Right atrium auricular region (tissue), 2 donors: ENCODE data around the gene POLRMT. TPM values are rescaled to one million over a fixed set of nuclear protein-coding genes. Genes with fewer than 3 reads are reported as not detected.

Experiments
- DNase-seq: peaks from one replicate; pipeline ENCODE4 v3.0.0-alpha.2; 2019; ENCODE audit warnings: low spot score
- H3K27ac ChIP-seq, 2 donors: fragments of 200-600 bp; sonication (generic); 1 replicate in 1 of 2; 2 replicates in 1 of 2; pipeline ENCODE4 v1.5.1; 2016 to 2019
- H3K27me3 ChIP-seq, 2 donors: fragments of 200-600 bp; sonication (generic); one replicate each; pipeline versions ENCODE4 v1.5.1 to v1.6.0; 2017 to 2019
- H3K36me3 ChIP-seq: fragments of 200-600 bp; sonication (generic); one replicate; pipeline ENCODE4 v1.5.1; 2016
- H3K4me1 ChIP-seq, 2 donors: fragments of 200-600 bp; sonication (generic); one replicate each; pipeline versions ENCODE4 v1.5.1 to v1.6.0; 2017 to 2019
- H3K4me3 ChIP-seq, 2 donors: fragments of 200-600 bp; sonication (generic); 1 replicate in 1 of 2; 2 replicates in 1 of 2; pipeline ENCODE4 v1.5.1; 2017 to 2019; ENCODE audit warnings: mild to moderate bottlenecking in 1 of 2, moderate library complexity in 1 of 2
- H3K9me3 ChIP-seq, 2 donors: fragments of 200-600 bp; sonication (generic); one replicate each; pipeline ENCODE4 v1.5.1; 2019
- total RNA-seq, 2 donors: library from RNA; depleted of rRNA; stranded (reverse); fragments of >200 nt; gene quantifications; one replicate each; pipeline ENCODE4 v1.1.0, GENCODE V29; 2016
- TF ChIP-seq, protein P1 (sequence below), 2 donors: fragments of 200-600 bp; sonication (generic); IDR thresholded peaks; one replicate each; pipeline ENCODE4 v1.5.1; 2019; ENCODE audit warnings: antibody characterized with exemption in 2 of 2

POLRMT gene
- total RNA-seq, 2 donors from 2014 or later: 24.5 to 30.4 TPM

DNA sequence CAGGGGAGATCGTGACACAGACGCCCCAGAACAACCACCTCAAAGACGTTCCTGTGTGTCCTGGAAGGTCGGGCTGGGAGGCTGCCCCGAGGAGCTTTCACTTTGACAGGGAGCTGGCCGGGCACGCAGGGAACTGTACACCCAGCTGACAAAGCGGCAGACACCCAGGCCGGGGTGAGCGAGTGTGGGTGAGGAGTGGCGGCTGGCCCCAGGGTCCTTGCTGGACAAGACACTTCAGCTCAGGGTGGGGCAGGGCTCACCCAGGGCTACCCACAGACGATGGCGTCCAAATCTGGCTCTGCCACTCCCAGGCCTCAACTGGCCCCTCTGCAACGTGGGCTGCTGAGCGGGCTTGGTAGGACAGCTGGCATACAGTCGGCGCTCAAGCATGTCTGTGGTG, 8.4 kb upstream of the POLRMT start:
- no peak for DNase-seq
- H3K9me3 ChIP-seq: no peaks in the 10 kb centered on the region
- H3K36me3 ChIP-seq: peaks cover 12% of the 10 kb centered on the region
- H3K27me3 ChIP-seq: no peaks in the 10 kb centered on the region
- H3K4me3 ChIP-seq: no peak overlapping the region
- H3K27ac ChIP-seq: no peak overlapping the region
- H3K4me1 ChIP-seq: peaks cover 0 to 15% of the 10 kb centered on the region in 2 donors
- TF ChIP-seq, protein P1, sequence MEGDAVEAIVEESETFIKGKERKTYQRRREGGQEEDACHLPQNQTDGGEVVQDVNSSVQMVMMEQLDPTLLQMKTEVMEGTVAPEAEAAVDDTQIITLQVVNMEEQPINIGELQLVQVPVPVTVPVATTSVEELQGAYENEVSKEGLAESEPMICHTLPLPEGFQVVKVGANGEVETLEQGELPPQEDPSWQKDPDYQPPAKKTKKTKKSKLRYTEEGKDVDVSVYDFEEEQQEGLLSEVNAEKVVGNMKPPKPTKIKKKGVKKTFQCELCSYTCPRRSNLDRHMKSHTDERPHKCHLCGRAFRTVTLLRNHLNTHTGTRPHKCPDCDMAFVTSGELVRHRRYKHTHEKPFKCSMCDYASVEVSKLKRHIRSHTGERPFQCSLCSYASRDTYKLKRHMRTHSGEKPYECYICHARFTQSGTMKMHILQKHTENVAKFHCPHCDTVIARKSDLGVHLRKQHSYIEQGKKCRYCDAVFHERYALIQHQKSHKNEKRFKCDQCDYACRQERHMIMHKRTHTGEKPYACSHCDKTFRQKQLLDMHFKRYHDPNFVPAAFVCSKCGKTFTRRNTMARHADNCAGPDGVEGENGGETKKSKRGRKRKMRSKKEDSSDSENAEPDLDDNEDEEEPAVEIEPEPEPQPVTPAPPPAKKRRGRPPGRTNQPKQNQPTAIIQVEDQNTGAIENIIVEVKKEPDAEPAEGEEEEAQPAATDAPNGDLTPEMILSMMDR (IDR thresholded peaks at IDR 0.05): no peak

DNA sequence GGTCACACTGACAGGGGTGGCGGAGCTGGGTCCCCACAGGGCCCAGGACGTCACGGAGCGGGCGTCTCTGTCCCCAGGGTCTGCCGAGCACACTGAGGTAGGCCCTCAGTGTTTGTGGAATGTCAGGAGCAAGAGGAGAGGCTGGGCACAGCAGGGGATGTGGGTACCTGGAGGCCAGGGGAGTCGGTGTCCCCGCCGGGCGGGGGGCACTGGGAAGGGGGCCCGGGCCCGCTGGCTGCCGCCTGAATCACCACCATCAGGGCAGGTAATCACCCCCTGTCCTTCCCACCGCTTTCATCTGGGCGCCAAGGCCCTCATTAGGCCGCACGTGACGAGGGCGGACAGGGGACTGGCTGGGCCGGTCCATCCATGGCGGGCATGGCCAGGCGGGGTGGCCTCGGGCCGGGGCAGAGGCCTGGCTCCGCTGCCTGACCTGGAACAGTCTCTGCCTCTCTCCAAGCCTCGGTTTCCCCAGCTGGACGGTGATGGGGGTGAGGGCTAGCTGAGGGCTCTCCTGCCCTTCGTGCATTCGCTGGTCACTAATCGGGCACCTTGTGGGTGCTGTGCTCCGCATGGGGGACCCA, 7.4 kb upstream of the POLRMT start:
- H3K4me1 ChIP-seq: peaks cover 0 to 15% of the 10 kb centered on the region in 2 donors

DNA sequence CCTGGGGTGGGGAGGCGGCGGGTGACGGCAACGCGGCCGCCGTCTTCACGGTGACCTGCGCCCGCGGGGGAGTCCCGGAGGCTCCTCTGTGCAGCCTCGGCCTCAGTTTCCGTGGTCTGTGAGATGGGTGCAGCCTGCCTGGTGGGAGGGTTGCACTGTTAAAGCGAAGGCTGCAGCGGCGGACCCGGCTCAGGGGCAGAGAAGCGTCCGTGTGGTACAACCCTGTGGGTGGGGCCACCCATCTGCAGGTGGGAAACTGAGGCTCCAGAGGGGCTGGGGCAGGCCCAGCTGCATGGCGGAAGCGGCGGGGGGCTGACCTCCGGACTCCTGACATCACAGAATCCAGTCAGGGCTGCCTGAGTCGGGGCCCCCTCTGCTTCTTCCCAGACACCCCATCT, 6.8 kb upstream of the POLRMT start:
- Histone ChIP-seq H3K27ac (peak overlapping the region in 1 of 2 donors; percentile 22), H3K27me3 (no peaks in the 10 kb centered on the region), H3K4me1 (peaks cover 0 to 15% of the 10 kb centered on the region in 2 donors), H3K4me3 (peak overlapping the region; percentile 29 to 56), H3K36me3 (peaks cover 5% of the 10 kb centered on the region), H3K9me3 (no peaks in the 10 kb centered on the region)
- no peak for DNase-seq
- TF ChIP-seq, protein P1 (IDR thresholded peaks at IDR 0.05): no peak

More for the DNA sequence above, 7.4 kb upstream of the POLRMT start:
- Histone ChIP-seq H3K27ac (no peak overlapping the region), H3K27me3 (no peaks in the 10 kb centered on the region), H3K36me3 (peaks cover 5% of the 10 kb centered on the region), H3K9me3 (no peaks in the 10 kb centered on the region), H3K4me3 (no peak overlapping the region)
- DNase-seq: no peak
- TF ChIP-seq, protein P1 (IDR thresholded peaks at IDR 0.05): no peak

DNA sequence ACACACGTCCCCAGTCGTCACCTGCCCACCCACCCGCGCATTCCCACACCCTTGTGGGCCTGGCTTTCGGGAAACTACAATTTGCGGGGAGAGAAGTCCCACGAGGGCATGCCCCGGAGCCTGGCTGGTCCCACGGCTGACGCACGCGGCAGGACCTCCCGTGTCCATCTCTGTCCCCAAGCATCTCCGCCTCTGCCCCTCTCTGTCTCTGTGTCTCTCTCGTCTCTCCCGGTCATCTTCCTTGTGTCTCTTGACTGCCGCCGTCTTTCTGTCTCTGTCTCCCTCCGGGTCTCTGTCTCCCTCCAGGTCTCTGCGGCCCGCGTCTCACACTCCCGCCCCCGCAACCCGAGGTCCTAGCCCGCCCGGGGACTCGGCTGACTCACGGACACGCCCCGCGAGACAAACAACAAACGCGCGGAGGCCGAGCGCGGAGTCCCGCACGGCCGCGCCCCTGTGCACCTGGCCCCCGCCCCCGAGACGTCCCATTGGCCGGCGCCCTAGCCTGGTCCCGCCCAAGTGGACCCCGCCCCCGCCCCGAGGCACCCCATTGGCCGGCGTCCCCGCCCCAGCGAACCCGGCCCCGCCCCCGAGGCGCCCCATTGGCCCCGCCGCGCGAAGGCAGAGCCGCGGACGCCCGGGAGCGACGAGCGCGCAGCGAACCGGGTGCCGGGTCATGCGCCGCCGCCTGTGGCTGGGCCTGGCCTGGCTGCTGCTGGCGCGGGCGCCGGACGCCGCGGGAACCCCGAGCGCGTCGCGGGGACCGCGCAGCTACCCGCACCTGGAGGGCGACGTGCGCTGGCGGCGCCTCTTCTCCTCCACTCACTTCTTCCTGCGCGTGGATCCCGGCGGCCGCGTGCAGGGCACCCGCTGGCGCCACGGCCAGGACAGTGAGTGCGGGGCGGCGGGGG, 6.2 kb upstream of the POLRMT start, which contains the start of gene FGF22:
TSS of gene FGF22 (plus strand) at position 627 of the 908 bp plus-strand sequence. CDS start at position 674, 47 bp downstream.
- Histone ChIP-seq H3K9me3 (no peaks in the 10 kb centered on the region), H3K27ac (peak within 1 kb of the TSS in 1 of 2 donors; percentile 22), H3K4me1 (peaks cover 0 to 15% of the 10 kb centered on the region in 2 donors), H3K36me3 (no peaks in the 10 kb centered on the region), H3K27me3 (no peaks in the 10 kb centered on the region), H3K4me3 (peak within 1 kb of the TSS; percentile 29 to 56)
- TF ChIP-seq, protein P1 (IDR thresholded peaks at IDR 0.05): no peak
- DNase-seq: peak; percentile 93

DNA sequence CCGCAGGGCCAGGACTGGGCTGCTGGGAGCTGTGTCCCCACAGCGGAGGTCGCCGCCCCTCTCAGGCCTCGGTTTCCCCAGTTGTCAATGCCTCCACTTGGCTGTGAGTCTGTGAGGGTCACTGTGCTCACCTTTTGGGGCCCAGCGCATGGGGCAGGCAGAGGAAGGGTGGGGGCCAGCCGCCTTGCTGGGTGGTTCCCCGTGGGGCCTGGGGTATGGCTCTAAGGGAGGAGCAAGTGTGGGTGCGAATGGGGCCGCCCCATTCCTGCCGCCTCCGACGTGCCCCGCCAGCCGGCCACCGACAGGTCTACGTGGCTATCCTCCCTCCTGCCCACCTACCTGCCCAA, 5.5 kb upstream of the POLRMT start:
- no peak for DNase-seq
- Histone ChIP-seq H3K27ac (no peak overlapping the region), H3K36me3 (no peaks in the 10 kb centered on the region), H3K9me3 (no peaks in the 10 kb centered on the region), H3K4me3 (peak overlapping the region; percentile 24 to 56), H3K27me3 (no peaks in the 10 kb centered on the region), H3K4me1 (peaks cover 0 to 21% of the 10 kb centered on the region in 2 donors)
- TF ChIP-seq, protein P1 (IDR thresholded peaks at IDR 0.05): no peak
